NCI-H345 treated with DMSO at 0.1 percent for 48 hours (cell line): Measurements from ENCODE around the gene USP22.

ENCODE experiments used
- DNase-seq: peaks from one replicate; lab custom pipeline; 2025; ENCODE audit not compliant: unreplicated experiment; lab: John Stamatoyannopoulos, UW

USP22 gene

GRCh38 chr17:21021208-21021803, 21.5 kb downstream of the USP22 start:
- DNase-seq: no peak

- no peak for DNase-seq
These were observed 22.2 kb downstream of the USP22 start for GRCh38 chr17:21020622-21021021.

GRCh38 chr17:21019976-21020586, 22.7 kb downstream of the USP22 start:
- no peak for DNase-seq

- no peak for DNase-seq
These were observed 23.9 kb downstream of the USP22 start for GRCh38 chr17:21018894-21019293.

GRCh38 chr17:21017861-21018260, 24.9 kb downstream of the USP22 start:
- no peak for DNase-seq

GRCh38 chr17:21017256-21017655, 25.6 kb downstream of the USP22 start:
- DNase-seq: no peak

- DNase-seq: no peak
These were observed 26.0 kb downstream of the USP22 start for GRCh38 chr17:21016826-21017225.

GRCh38 chr17:21015564-21015963, 27.2 kb downstream of the USP22 start:
- DNase-seq: no peak

- no peak for DNase-seq
These were observed 28.3 kb downstream of the USP22 start for GRCh38 chr17:21014498-21014897.

- DNase-seq: no peak
These were observed 28.8 kb downstream of the USP22 start for GRCh38 chr17:21013983-21014382.

- no peak for DNase-seq
These were observed 30.1 kb downstream of the USP22 start for GRCh38 chr17:21012736-21013135.

GRCh38 chr17:21010705-21011596, 31.9 kb downstream of the USP22 start:
- DNase-seq: no peak

- no peak for DNase-seq
These were observed 33.7 kb downstream of the USP22 start for GRCh38 chr17:21008992-21009671.

- no peak for DNase-seq
These were observed 34.5 kb downstream of the USP22 start for GRCh38 chr17:21008160-21008915.

- DNase-seq: no peak
These were observed 35.2 kb downstream of the USP22 start for GRCh38 chr17:21007646-21008045.

GRCh38 chr17:21005803-21006202, 37.0 kb downstream of the USP22 start:
- DNase-seq: no peak

- no peak for DNase-seq
These were observed 37.4 kb downstream of the USP22 start for GRCh38 chr17:21005367-21005766.

GRCh38 chr17:21004016-21004930, 38.5 kb downstream of the USP22 start:
- no peak for DNase-seq

GRCh38 chr17:21003007-21003621, 39.7 kb downstream of the USP22 start:
- no peak for DNase-seq
